AG04449 (cell line): ENCODE data around the gene ELL.

Source experiments
- CTCF ChIA-PET: fragments of 350-600 bp; formaldehyde crosslinking; extraction: SDS; loops from one replicate; lab custom pipeline; 2021; ENCODE audit warnings: antibody characterized with exemption; lab: Yijun Ruan, JAX
- POLR2A ChIA-PET: fragments of 400-600, 350-600 bp; formaldehyde crosslinking; extraction: SDS; loops from one replicate; lab custom pipeline; 2020; ENCODE audit warnings: antibody characterized with exemption, inconsistent platforms; lab: Yijun Ruan, JAX
- DNase-seq: peaks from one replicate; pipeline ENCODE4 v3.0.0-alpha.2; 2010; ENCODE audit warnings: low read depth, low spot score
- H3K4me3 ChIP-seq: 2 replicates; pipeline ENCODE4 v1.5.1; 2011; ENCODE audit warnings: low read depth, mild to moderate bottlenecking, control low read depth, low read length
- CTCF ChIP-seq: IDR thresholded peaks from one replicate; pipeline ENCODE4 v1.5.1; 2011; ENCODE audit warnings: mild to moderate bottlenecking, moderate library complexity, low read length, control low read depth, inconsistent platforms; ENCODE audit not compliant: insufficient read depth; ENCODE audit errors: missing control alignments

Gene ELL

DNA sequence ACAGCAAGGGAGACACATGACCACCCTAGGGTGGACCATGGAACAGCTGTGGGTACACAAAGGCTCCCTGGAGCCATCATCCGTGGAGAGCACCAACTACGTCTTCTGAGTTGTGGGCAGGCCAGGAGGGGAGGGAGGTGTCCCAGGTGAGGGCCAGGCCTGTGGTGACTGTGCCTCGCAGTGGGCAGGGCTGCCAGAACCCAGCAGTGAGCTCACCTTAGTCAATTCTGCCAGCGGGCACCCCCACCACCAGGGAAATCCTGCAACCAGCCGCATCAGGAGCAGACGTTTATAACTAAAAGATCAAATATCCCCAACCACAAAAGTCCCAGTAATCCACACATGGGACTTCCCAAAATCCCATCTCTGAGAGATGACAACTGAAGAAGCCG lies 19.6 kb downstream of the ELL start:
- TF ChIP-seq CTCF: no peak
- POLR2A ChIA-PET: interaction anchor here (1.0 to 1.4 kb wide), 3 partner anchors 18 to 22 kb away, joined by 3 to 7 read pairs (median 3); no protein-coding TSS in a partner anchor
- DNase-seq: no peak
- H3K4me3 ChIP-seq: no peak overlapping the region
- CTCF ChIA-PET: interaction anchor here (0.6 to 1.6 kb wide), 2 partner anchors 34 to 41 kb away, joined by 3 to 5 read pairs; no protein-coding TSS in a partner anchor

GRCh38 chr19:18501832-18502231 lies 20.0 kb downstream of the ELL start:
- CTCF ChIA-PET: interaction anchor here (1.6 kb wide), 1 partner anchor 41 kb away, joined by 5 read pairs; no protein-coding TSS in a partner anchor

GRCh38 chr19:18501351-18501750 lies 20.5 kb downstream of the ELL start:
- POLR2A ChIA-PET: interaction anchor here (1.0 kb wide), 2 partner anchors 18 to 21 kb away, joined by 3 to 7 read pairs; no protein-coding TSS in a partner anchor
- DNase-seq: no peak

More at GRCh38 chr19:18501832-18502231, 20.0 kb downstream of the ELL start:
- no peak overlapping the region for H3K4me3 ChIP-seq
- no peak for DNase-seq
- no peak for TF ChIP-seq CTCF
- POLR2A ChIA-PET: interaction anchor here (1.0 kb wide), 2 partner anchors 18 to 22 kb away, joined by 3 to 7 read pairs; no protein-coding TSS in a partner anchor

GRCh38 chr19:18500799-18501198 lies 21.1 kb downstream of the ELL start:
- DNase-seq: no peak
- H3K4me3 ChIP-seq: no peak overlapping the region
- CTCF ChIA-PET: interaction anchor here (0.7 to 1.2 kb wide), 4 partner anchors 8 to 43 kb away, joined by 3 read pairs; no protein-coding TSS in a partner anchor
- no peak for TF ChIP-seq CTCF
- POLR2A ChIA-PET: no interaction called here

More at GRCh38 chr19:18501351-18501750, 20.5 kb downstream of the ELL start:
- CTCF ChIA-PET: interaction anchor here (1.0 kb wide), 1 partner anchor 40 kb away, joined by 3 read pairs; no protein-coding TSS in a partner anchor
- no peak for TF ChIP-seq CTCF
- H3K4me3 ChIP-seq: no peak overlapping the region

DNA sequence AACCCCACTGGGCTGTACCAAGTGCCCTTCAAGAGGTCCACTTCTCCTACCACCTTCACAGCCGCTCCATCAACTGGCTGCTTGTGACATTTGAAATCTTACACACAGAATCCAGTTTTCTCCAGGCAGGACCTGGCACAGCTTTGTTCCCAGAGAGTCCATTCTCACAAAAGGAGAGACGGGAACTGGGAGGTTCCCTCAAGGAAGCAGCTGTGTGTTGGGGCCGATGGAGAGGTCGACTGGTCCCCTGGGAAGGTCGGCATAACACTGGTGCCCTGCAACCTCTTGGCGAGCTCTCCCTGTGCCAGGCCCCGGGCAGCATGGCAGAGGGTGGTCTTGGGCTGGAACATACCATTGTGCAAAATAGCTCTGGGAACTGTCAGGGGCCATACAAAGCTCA lies 21.5 kb downstream of the ELL start:
- H3K4me3 ChIP-seq: no peak overlapping the region
- no peak for DNase-seq
- no peak for TF ChIP-seq CTCF
- ChIA-PET CTCF (interaction anchor here (0.7 to 1.2 kb wide), 4 partner anchors 8 to 44 kb away, joined by 3 read pairs; no protein-coding TSS in a partner anchor), POLR2A (no interaction called here)

DNA sequence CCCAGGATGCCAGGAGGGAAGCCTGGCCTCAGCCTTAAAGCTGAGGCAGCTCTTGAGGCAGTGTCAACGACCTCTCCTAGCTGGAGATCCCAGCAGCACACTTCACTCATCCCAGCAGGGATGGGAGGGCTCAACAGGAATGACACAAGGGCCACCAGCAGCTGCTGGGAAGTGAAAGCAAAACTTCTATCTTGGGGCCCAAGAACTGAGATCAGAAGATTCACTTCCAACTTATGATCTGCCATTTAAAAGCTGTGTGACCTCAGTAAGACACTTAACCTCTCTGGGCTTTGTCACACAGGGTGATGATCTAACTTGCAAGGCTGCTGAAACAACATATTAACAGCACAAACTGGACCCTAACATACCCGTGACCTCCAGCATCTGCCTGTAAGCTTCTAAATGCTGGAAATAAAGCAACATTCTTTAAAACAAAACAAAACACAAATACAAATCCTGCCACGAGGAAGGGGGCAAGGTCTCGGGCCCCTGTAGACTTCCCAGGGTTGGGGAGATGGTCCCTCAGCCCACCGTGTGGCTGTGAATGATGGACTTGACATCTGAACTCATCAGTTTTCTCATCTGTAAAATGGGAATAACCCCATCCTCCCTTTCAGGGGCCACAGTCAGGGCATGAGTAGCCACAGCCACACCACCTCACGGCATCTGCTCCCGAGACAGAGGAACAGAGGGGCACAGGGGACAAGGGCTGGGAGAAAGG lies 22.7 kb downstream of the ELL start:
- TF ChIP-seq CTCF: no peak
- no peak overlapping the region for H3K4me3 ChIP-seq
- no peak for DNase-seq
- CTCF ChIA-PET: interaction anchor here (1.2 to 3.9 kb wide), 6 partner anchors 9 to 38 kb away, joined by 3 to 12 read pairs (median 4); partner anchors contain the start of gene ELL
- POLR2A ChIA-PET: no interaction called here
